BLaER1 treated with 17β-estradiol and CSF1 and Interleukin-3, amounts not matched to agents 10 nM and 100 nM (cell line): ENCODE results near the gene MVP.

Experiments used
- H3K27ac ChIP-seq, 11 experiments: shearing (Covaris generic); formaldehyde crosslinking; 2 replicates each; pipeline ENCODE4 v1.8.1; 2022
- H3K27me3 ChIP-seq, 11 experiments: shearing (Covaris generic); formaldehyde crosslinking; 2 replicates each; pipeline ENCODE4 v1.8.1; 2022
- H3K36me3 ChIP-seq, 11 experiments: shearing (Covaris generic); formaldehyde crosslinking; 2 replicates each; pipeline ENCODE4 v1.8.1; 2022
- H3K4me1 ChIP-seq, 10 experiments: shearing (Covaris generic); formaldehyde crosslinking; 2 replicates each; pipeline ENCODE4 v1.8.1; 2022
- H3K4me2 ChIP-seq, 11 experiments: shearing (Covaris generic); formaldehyde crosslinking; 2 replicates each; pipeline ENCODE4 v1.8.1; 2022
- H3K4me3 ChIP-seq, 10 experiments: shearing (Covaris generic); formaldehyde crosslinking; 2 replicates each; pipeline ENCODE4 v1.8.1; 2022
- H3K9ac ChIP-seq, 11 experiments: shearing (Covaris generic); formaldehyde crosslinking; 2 replicates each; pipeline ENCODE4 v1.8.1; 2022
- H3K9me3 ChIP-seq, 11 experiments: shearing (Covaris generic); formaldehyde crosslinking; replicated peaks in 1 of 11; 2 replicates each; pipeline ENCODE4 v1.8.1; 2022
- H4K20me1 ChIP-seq, 11 experiments: shearing (Covaris generic); formaldehyde crosslinking; 2 replicates each; pipeline ENCODE4 v1.8.1; 2022
- Cebpa-rat ChIP-seq, 11 experiments: shearing (Covaris generic); IDR thresholded peaks; 2 replicates each; pipeline ENCODE4 v1.8.1; 2022

MVP gene

GRCh38 chr16:29896841-29897240 is 76.6 kb downstream of the MVP start:
- Histone ChIP-seq H3K4me3 (no peak overlapping the region), H3K27me3 (peaks cover 27 to 51% (median 37%) of the 10 kb centered on the region in 11 experiments), H3K27ac (no peak overlapping the region), H4K20me1 (peaks cover 0 to 33% (median 7%) of the 10 kb centered on the region in 11 experiments; a peak in 7 of 22 replicates), H3K36me3 (no peaks in the 10 kb centered on the region), H3K9ac (no peak overlapping the region), H3K9me3 (no peaks in the 10 kb centered on the region), H3K4me2 (no peak overlapping the region), H3K4me1 (peaks cover 0 to 33% (median 26%) of the 10 kb centered on the region in 10 experiments; a peak in 17 of 20 replicates)
- TF ChIP-seq Cebpa-rat (IDR thresholded peaks at IDR 0.05), result no peak

DNA sequence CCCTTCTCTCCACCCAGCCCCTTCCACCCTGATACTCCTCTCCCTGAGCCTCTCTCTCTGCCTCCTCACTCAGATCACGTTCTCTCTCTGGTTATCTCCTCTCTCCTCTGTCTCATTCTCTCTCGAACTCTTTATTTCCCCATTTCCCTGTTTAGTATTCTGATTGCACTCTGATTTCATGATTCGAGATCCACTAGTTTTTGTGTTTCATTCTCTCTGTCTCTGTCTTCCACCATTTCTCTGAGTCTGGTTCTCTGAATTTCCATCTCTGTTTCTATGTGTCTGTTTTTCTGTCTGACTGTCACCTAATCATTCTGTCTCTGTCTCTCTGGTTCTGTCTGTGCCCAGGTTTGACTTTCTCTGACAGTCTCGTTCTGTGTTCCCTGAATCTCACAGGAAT is 77.1 kb downstream of the MVP start:
- Histone ChIP-seq H3K4me1 (peaks cover 0 to 31% (median 24%) of the 10 kb centered on the region in 10 experiments; a peak in 17 of 20 replicates), H3K4me3 (no peak overlapping the region), H3K9ac (no peak overlapping the region), H3K27ac (no peak overlapping the region), H3K9me3 (no peaks in the 10 kb centered on the region), H3K36me3 (no peaks in the 10 kb centered on the region), H3K27me3 (peaks cover 27 to 51% (median 37%) of the 10 kb centered on the region in 11 experiments), H4K20me1 (peaks cover 0 to 36% (median 7%) of the 10 kb centered on the region in 11 experiments; a peak in 7 of 22 replicates), H3K4me2 (no peak overlapping the region)
- TF ChIP-seq Cebpa-rat (IDR thresholded peaks at IDR 0.05), result no peak
